Measurements from ENCODE around the gene DHH.

Gene DHH

GRCh38 chr12:49105504-49106084 is 11.0 kb upstream of the DHH start:
- Histone ChIP-seq H3K9ac (ENCODE audit: low read length) (no peak overlapping the region), H3K79me2 (ENCODE audit: insufficient read depth, low read length) (no peaks in the 10 kb centered on the region), H3K9me3 (ENCODE audit: insufficient read depth, low read length) (no peaks in the 10 kb centered on the region), H3K4me3 (ENCODE audit: insufficient read depth, low read length, poor library complexity, severe bottlenecking) (no peak overlapping the region), H3K27me3 (ENCODE audit: low read length) (no peaks in the 10 kb centered on the region), H3K9me2 (replicated peaks; ENCODE audit: insufficient read depth, low read length) (no peaks in the 10 kb centered on the region), H2AFZ (ENCODE audit: low read depth, low read length, severe bottlenecking) (no peak overlapping the region), H3K4me2 (ENCODE audit: low read depth, low read length, poor library complexity, severe bottlenecking) (no peak overlapping the region), H3K36me3 (ENCODE audit: low read length) (no peaks in the 10 kb centered on the region), H4K20me1 (ENCODE audit: low read depth, low read length) (no peaks in the 10 kb centered on the region), H3F3A (ENCODE audit: insufficient read depth) (no peaks in the 10 kb centered on the region), H3K27ac (ENCODE audit: low read depth, low read length) (no peak overlapping the region)
- TF ChIP-seq CTCF (IDR thresholded peaks at IDR 0.05; ENCODE audit: insufficient read depth, low read length, poor library complexity, severe bottlenecking) (no peak), EZH2phosphoT487 (conservative IDR thresholded peaks at IDR 0.05; ENCODE audit: low read length) (no peak)

GRCh38 chr12:49104822-49105221 is 10.2 kb upstream of the DHH start:
- no peaks in the 10 kb centered on the region for H3K27me3 ChIP-seq (ENCODE audit: low read length)
- H3K36me3 ChIP-seq (ENCODE audit: low read length) = no peaks in the 10 kb centered on the region

GRCh38 chr12:49100380-49100779 is 5.8 kb upstream of the DHH start:
- Histone ChIP-seq H3K36me3 (ENCODE audit: low read length) (no peaks in the 10 kb centered on the region), H3K4me3 (ENCODE audit: insufficient read depth, low read length, poor library complexity, severe bottlenecking) (no peak overlapping the region), H3K9me2 (replicated peaks; ENCODE audit: insufficient read depth, low read length) (no peaks in the 10 kb centered on the region), H3K27me3 (ENCODE audit: low read length) (no peaks in the 10 kb centered on the region), H3K4me2 (ENCODE audit: low read depth, low read length, poor library complexity, severe bottlenecking) (no peak overlapping the region), H3K9me3 (ENCODE audit: insufficient read depth, low read length) (no peaks in the 10 kb centered on the region), H3F3A (ENCODE audit: insufficient read depth) (no peaks in the 10 kb centered on the region), H3K79me2 (ENCODE audit: insufficient read depth, low read length) (no peaks in the 10 kb centered on the region), H3K27ac (ENCODE audit: low read depth, low read length) (no peak overlapping the region), H2AFZ (ENCODE audit: low read depth, low read length, severe bottlenecking) (no peak overlapping the region), H3K9ac (ENCODE audit: low read length) (no peak overlapping the region), H4K20me1 (ENCODE audit: low read depth, low read length) (no peaks in the 10 kb centered on the region)
- TF ChIP-seq EZH2phosphoT487 (conservative IDR thresholded peaks at IDR 0.05; ENCODE audit: low read length) = no peak
- no peak for TF ChIP-seq CTCF (IDR thresholded peaks at IDR 0.05; ENCODE audit: insufficient read depth, low read length, poor library complexity, severe bottlenecking)

More at GRCh38 chr12:49104822-49105221, 10.2 kb upstream of the DHH start:
- Histone ChIP-seq H3K9me3 (ENCODE audit: insufficient read depth, low read length) (no peaks in the 10 kb centered on the region), H3K9me2 (replicated peaks; ENCODE audit: insufficient read depth, low read length) (no peaks in the 10 kb centered on the region), H4K20me1 (ENCODE audit: low read depth, low read length) (no peaks in the 10 kb centered on the region), H2AFZ (ENCODE audit: low read depth, low read length, severe bottlenecking) (no peak overlapping the region), H3K9ac (ENCODE audit: low read length) (no peak overlapping the region), H3K27ac (ENCODE audit: low read depth, low read length) (no peak overlapping the region), H3K4me3 (ENCODE audit: insufficient read depth, low read length, poor library complexity, severe bottlenecking) (no peak overlapping the region), H3K79me2 (ENCODE audit: insufficient read depth, low read length) (no peaks in the 10 kb centered on the region), H3F3A (ENCODE audit: insufficient read depth) (no peaks in the 10 kb centered on the region), H3K4me2 (ENCODE audit: low read depth, low read length, poor library complexity, severe bottlenecking) (no peak overlapping the region)
- TF ChIP-seq EZH2phosphoT487 (conservative IDR thresholded peaks at IDR 0.05; ENCODE audit: low read length) (no peak), CTCF (IDR thresholded peaks at IDR 0.05; ENCODE audit: insufficient read depth, low read length, poor library complexity, severe bottlenecking) (no peak)
